Measurements from ENCODE around the gene ENTR1.

ENTR1 gene

DNA sequence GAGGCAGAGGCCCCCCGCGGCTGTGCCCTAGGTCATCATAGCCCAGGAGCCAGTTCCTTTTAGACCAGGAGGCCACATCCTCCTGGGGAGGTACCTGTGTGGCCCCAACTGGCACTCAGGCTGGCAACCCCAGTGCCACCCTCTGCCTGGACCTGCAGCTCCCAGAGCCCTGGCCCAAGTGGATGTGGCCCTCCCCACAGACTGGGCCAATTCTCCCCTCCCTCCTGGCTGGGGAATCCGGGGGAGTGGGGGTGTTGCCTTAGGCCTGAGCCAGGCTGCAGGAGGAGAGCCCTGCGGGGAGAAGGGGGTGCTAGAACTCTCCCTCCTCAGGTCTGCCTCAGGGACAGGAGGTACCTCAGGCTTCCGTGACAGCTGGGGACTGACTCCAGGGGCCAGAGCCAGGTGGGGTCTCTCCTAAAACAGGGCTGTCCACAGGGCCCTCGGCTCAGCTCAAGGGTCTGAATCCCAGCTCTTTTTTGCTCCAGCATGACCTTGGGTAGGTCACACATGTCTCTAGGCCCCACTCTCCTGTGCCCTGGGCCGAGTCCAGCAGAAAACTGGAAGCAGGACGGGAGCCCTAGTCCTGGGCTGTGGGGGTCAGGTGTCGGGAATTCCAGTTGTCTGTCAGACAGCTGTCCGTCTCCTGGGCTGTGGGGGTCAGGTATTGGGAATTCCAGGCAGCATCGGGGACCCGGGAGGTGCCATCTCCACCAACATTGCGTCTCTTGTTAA lies 56.5 kb downstream of the ENTR1 start:
- in situ Hi-C loops (cut with MboI; ENCODE audit: low pct_unique_long_range_greater_than_20kb, low sequenced_read_pairs): no loop called here
- DNase-seq: no peak

GRCh38 chr9:136353088-136353487 lies 57.3 kb downstream of the ENTR1 start:
- DNase-seq: no peak
- in situ Hi-C loops (cut with MboI; ENCODE audit: low pct_unique_long_range_greater_than_20kb, low sequenced_read_pairs): no loop called here

GRCh38 chr9:136352682-136353081 lies 57.7 kb downstream of the ENTR1 start:
- in situ Hi-C loops (cut with MboI; ENCODE audit: low pct_unique_long_range_greater_than_20kb, low sequenced_read_pairs): no loop called here
- no peak for DNase-seq
